NOMO-1 (cell line): ENCODE results near the gene LIN9.
"Not testable (repeated sequence)": the region's sequence is repeated elsewhere in the genome, so short reads cannot be mapped to it uniquely, and the experiment has no call there.

Source experiments
- DNase-seq, 2 experiments: peaks; one replicate each; lab custom pipeline; 2025; ENCODE audit not compliant: unreplicated experiment in 2 of 2; lab: John Stamatoyannopoulos, UW

The LIN9 gene

GRCh38 chr1:226217273-226217672 is 91.7 kb downstream of the LIN9 start:
- no peak for DNase-seq

DNA sequence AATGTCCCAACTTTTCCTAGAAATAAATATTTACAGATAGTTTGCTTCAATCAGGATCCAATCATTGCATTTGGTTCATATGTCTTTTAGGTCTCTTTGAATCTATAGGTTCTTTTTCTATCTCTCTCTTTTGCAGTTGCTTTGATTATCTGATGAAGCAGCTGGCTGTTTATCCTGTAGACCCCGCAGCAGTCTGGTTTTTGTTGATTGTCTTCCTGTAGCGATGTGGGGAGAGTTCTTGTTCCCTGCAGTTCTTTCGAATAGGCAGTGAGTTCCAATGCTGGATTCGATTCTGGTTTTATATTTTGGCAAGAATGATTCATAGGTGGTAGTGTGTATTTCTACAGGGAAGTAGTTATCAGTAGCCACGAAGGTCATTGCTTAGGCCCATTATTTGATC is 92.9 kb downstream of the LIN9 start:
- no peak for DNase-seq

DNA sequence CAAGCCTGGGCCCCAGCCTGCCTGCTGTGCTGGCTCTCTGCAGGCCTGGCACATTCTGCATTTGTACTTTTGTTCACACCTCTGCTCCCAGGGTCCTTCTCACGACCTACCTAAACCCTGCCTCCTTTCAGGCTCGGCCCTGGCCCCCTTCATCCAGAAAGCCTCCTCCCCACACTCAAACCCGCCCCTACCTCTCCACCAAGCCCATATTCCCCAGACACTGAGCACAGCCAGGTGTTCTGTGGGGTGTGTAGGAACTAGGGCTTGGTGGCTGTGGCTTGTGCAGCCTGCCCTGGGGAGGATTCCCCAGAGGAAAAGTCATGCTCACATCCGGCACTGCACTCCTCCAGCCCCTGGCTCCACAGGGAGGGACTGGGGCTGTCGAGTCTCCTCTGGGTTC is 93.7 kb downstream of the LIN9 start:
- no peak for DNase-seq

GRCh38 chr1:226212545-226212944 is 96.4 kb downstream of the LIN9 start:
- no peak for DNase-seq

DNA sequence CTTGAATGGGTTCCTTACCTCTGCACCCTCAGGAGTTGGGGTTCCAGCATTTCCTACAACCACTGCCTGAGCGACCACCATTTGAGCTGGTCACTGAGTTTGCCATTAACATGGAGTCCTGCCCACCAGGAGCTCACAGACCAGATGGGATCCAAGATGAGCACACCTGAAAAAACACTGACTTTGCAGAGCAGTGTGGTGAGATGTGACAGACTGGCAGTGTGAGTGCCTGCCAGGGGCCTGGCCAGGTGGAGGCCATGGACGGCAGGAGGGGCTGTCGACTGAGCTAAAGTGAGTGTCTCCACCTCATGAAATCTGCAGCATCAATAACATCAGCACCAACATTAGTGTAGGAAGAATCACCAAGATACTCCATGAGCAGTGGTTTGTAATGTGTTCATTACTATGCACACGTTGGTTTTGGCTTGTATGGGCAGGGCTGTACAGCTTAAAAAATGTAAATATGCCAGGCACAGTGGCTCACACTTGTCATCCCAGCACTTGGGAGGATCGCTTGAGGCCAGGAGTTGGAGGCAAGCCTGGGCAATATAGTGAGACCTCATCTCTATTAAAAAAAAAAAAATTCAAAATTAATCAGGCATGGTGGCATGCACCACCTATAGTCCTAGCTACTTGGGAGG is 97.7 kb downstream of the LIN9 start:
- no peak for DNase-seq

DNA sequence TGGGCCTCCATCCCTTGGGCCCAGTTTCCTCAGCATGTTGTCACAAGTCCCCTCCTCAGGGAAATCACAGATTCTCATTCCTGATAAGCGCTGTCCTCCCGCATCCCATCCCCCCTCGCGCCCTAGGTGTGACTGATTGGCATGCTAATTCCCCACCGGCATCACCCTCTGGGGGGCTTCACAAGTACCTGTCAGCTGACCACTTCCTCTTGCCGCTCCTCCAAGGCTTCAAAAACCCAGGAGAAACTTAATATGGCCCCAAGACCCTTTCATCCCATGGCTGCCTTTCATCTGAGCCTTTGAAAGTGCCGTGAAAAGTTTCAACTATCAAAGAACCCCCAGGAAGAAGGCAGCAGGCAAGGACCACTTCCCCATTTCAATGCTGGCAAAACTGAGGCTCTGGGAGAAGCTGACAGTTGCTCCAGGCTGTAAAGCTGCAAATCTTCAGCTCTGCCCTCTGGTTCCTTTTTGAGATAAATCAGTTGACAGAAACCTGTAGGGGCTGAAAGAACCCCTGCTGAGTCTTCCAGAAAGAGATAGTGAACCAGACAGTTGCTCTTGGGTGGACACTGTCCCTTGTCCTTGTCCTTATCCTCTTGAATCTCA is 98.3 kb downstream of the LIN9 start:
- no peak for DNase-seq

GRCh38 chr1:226209307-226210059 is 99.5 kb downstream of the LIN9 start:
- no peak for DNase-seq

GRCh38 chr1:226207048-226207447 is 101.9 kb downstream of the LIN9 start:
- no peak for DNase-seq

DNA sequence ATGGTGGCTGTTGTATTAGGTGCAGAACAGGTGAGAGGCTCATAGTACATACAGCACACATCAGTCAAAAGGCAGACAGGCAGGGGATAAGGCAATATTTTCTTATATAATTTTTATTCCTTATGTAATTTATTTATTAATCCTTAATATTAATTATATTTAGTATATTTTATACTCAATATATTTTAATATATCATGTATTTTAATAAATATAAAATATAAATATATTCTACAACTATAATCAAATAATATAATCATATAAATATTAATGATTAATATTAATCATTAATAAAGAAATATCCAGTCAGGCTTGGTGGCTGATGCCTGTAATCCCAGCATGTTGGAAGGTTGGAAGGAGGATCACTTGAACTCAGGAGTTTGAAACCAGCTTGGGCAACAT is 104.8 kb downstream of the LIN9 start:
- no peak for DNase-seq

DNA sequence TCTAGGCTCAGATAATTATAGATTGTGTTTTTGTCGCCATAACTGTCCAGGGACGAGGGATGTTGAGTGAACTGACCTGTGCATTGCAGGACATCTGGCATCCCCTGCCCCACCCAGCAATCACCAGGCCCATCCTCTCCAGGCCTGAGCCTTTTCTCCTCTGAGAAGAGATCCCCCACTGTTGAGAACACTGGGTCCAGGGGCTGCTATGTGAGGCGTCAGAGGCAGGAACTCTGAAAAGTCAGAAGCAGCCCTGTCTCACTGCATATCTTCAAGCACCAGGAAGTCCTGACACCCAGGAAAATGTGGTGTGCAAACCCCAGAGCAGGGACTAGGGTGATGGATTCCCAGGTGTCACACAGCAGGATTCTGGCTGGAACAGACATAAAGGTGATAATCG is 105.3 kb downstream of the LIN9 start:
- no peak for DNase-seq

DNA sequence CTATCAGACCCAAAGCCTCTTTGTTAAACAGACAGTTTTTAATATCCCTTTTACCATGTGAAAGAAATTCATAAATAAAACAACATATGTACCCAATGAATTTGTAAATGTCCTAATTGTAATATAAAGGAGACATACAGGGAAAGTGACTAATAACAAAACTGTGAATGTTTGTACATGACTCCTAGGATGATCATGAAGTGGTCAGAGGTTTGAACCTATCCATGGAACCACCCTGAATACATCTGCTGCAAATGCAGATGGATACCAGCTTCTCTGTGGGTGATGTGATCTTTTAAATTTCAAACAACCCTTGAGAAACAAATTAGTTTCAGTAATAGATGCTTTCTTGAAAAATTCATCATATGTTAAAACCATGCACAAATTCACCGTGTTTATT is 105.7 kb downstream of the LIN9 start:
- DNase-seq, result no peak

DNA sequence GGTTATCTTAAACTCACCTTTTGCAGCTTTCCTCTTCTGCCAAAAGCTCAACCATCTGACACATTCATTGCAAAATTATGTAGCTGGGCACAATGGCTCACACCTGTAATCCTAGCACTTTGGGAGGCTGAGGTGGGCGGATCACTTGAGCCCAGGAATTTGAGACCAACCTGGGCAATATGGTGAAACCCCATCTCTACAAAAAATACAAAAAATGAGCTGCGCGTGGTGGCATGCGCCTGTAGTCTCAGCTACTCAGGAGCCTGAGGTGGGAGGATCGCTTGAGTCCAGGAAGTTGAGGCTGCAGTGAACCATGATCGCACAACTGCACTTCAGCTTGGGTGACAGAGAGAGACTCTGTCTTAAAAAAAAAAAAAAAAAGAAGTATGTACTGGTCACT is 106.3 kb downstream of the LIN9 start:
- DNase-seq, result not testable (repeated sequence)

DNA sequence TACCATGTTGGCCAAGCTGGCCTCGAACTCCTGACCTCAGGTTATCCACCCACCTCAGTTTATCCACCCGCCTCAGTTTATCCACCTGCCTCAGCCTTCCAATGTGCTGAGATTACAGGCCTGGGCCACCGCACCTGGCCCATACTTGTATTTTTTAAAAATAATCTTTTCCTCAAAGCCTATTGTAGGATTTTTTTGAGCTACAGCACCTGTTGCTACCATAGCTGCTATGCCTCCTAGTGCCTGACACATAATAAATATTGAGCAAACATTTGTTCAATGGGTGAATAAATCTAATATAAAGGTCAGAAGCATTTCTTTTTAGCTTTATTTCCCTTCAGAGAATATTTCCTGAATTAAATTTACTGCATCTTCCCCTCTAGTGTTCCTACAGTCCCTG is 106.7 kb downstream of the LIN9 start:
- DNase-seq, result no peak

- no peak for DNase-seq
Measured at GRCh38 chr1:226201029-226201593, 107.9 kb downstream of the LIN9 start.

DNA sequence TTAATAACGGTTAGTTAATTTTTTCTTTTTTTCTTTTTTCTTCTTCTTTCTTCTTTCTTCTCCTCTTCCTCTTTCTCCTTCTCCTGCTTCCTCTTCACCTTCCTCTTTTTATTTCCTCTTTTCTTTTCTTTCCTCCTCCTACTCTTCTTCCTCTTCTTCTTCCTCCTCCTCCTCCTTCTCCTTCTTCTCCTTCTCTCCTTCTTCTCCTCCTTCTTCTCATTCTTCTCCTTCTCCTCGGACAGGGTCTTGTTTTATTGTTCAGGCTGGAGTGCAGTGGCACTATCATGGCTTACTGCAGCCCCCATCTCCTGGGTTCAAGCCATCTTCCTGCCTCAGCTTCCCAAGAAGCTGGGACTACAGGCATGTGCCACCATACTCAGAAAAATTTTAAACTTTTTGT is 109.0 kb downstream of the LIN9 start:
- no peak for DNase-seq

GRCh38 chr1:226195144-226195543 is 113.8 kb downstream of the LIN9 start:
- DNase-seq, result no peak

DNA sequence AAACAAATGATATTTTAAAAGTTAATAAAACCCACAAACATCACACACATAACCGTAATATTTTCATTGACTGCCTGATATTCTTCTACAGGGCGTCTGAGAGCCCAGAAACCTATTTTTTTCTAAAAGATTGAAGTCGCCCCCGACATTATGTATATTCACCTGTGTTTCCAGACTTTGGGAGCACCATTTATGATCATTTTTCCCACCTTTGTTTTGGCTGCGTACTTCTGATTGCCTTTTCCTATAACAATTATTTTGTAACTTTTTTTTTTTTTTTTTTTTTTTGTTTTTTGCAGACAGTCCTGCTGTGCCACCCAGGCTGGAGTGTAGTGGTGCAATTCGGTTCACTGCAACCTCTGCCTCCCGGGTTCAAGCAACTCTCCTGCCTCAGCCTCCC is 121.6 kb downstream of the LIN9 start:
- DNase-seq, result no peak

- no peak for DNase-seq
Measured at GRCh38 chr1:226187019-226187322, 122.0 kb downstream of the LIN9 start.

DNA sequence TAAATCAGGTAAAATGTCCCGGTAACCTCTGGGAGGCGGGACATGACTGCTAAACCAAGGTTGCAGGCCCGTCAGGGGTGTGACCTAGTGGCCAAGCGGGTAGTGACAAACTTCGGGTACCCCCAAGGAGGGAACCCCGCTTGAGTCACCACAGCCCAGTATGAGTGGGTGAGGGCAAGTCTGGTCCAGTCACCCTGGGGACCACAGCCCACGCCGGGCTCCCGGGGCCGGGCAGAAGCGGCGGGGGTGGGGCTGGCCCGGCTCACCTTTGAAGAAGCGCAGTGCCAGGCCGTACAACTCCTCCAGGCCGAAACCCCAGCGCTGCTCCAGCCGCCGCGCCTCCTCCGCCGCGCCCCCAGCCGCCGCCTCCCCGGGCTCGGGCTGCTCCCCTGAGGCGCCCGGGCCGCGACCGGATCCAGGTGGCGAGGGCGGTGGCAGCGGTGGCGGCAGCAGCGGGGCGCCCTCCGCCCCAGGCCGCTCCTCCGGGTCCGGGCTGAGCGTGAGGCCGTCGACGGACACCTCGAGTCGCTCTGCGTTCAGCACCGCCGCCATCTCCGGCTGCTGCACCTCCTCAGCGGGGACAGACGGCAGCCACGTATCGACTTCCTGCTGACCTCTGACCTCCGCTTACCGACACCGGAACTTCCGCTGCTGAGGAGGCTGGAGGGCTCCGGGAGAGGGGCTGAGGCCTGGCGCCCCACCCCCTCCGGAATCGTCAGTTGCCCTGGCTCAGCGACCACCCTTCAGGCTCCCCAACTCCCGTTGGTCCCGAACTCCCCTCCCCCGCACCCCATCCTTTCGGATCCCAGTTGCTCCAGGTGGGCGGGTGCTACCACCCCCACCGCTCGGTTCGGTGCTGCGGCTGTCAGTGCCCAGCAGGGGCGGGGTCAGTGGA is 122.6 kb downstream of the LIN9 start, which contains the start of gene ACBD3:
ACBD3 (minus strand) TSS at position 618 of the 895 bp plus-strand sequence; CDS start at position 552, 66 bp downstream.
- peak; percentile 80 to 84 for DNase-seq

DNA sequence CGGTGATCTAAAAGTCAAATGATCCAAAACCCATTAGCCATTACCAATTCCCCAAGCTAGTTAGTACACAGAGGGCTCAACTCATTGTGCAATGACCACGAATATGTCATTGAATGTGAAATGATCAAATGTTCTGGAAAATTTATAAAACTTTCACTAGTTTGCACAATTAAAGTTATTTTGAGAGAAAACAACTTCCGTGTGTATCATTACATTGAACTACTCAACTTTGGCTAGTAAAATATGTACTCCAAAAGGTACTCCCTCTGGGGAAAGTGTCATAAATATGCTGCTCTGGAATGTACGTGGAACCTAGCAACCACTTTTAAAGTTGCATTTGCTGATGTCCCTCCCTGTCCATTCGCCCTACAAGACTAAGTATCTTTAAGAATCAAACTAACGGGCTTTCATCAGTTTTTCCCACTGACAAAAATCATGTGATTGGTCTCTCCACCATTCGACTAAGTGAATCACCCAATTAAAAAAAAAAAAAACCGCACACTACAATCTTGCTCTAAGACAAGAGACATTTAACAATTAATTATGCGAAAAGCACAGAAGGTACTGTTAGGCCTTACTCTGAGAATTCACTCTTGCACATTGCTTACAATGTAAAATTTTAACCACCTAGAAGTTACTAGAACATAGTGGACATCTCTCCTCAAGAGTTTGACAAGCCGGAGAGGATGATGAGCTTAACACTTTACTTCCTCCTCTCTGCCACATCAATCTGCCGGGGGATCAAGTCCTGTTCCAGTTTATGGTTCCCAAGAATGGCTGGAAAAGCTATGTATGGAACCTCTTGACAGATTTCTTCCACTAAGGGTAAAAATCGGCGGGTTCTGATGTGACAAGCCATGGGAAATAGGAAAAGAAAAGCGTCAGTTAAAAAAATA is 123.6 kb downstream of the LIN9 start:
- peak in 1 of 2 experiments; percentile 20 for DNase-seq
